SK-N-SH treated with all-trans-retinoic acid at 6 μM for 48 hours (cell line): ENCODE results near the gene PIMREG.

Experiments
- ATAC-seq: fragments of 200-7000 bp; cut with Tn5 transposase; 3 replicates; pipeline ENCODE4 v1.9.1; 2020; ENCODE audit warnings: mild to moderate bottlenecking, moderate library complexity
- ARNTL ChIP-seq: fragments of 450-650 bp; formaldehyde crosslinking; IDR thresholded peaks from 2 replicates; pipeline ENCODE4 v1.5.0; 2020; ENCODE audit warnings: low read depth, mild to moderate bottlenecking, moderate library complexity, borderline replicate concordance
- BACH2 ChIP-seq: fragments of 250-450 bp; sonication (Bioruptor Pico); IDR thresholded peaks from 2 replicates; pipeline ENCODE4 v1.9.0; 2021; ENCODE audit warnings: mild to moderate bottlenecking, borderline replicate concordance
- CREB5 ChIP-seq: fragments of 250-450 bp; sonication (Bioruptor Pico); IDR thresholded peaks from 2 replicates; pipeline ENCODE4 v1.5.1; 2020; ENCODE audit warnings: low read depth, mild to moderate bottlenecking, moderate library complexity
- CSDC2 ChIP-seq: fragments of 250-450 bp; sonication (Bioruptor Pico); IDR thresholded peaks from 2 replicates; pipeline ENCODE4 v1.5.0; 2020; ENCODE audit warnings: mild to moderate bottlenecking, moderate library complexity
- CSRNP3 ChIP-seq: fragments of 250-450 bp; sonication (Bioruptor Pico); IDR thresholded peaks from 2 replicates; pipeline ENCODE4 v1.5.1; 2021; ENCODE audit warnings: mild to moderate bottlenecking, moderate library complexity
- ESRRG ChIP-seq: fragments of 250-450 bp; sonication (Bioruptor Pico); IDR thresholded peaks from 2 replicates; pipeline ENCODE4 v1.6.1; 2021; ENCODE audit warnings: mild to moderate bottlenecking
- GLIS3 ChIP-seq: fragments of 250-450 bp; sonication (Bioruptor Pico); IDR thresholded peaks from 2 replicates; pipeline ENCODE4 v1.5.0; 2020; ENCODE audit warnings: mild to moderate bottlenecking, moderate library complexity
- ISL1 ChIP-seq: fragments of 250-450 bp; sonication (Bioruptor Pico); IDR thresholded peaks from 2 replicates; pipeline ENCODE4 v2.1.2; 2022; ENCODE audit warnings: mild to moderate bottlenecking, moderate library complexity
- OSR1 ChIP-seq: fragments of 250-450 bp; sonication (Bioruptor Pico); IDR thresholded peaks from 2 replicates; pipeline ENCODE4 v1.8.0; 2022; ENCODE audit warnings: moderate library complexity, mild to moderate bottlenecking, inconsistent platforms
- PPARA ChIP-seq: fragments of 250-450 bp; sonication (Bioruptor Pico); IDR thresholded peaks from 2 replicates; pipeline ENCODE4 v1.5.0; 2020; ENCODE audit warnings: mild to moderate bottlenecking, borderline replicate concordance
- RARB ChIP-seq: fragments of 250-450 bp; sonication (Bioruptor Pico); IDR thresholded peaks from 2 replicates; pipeline ENCODE4 v1.8.0; 2021; ENCODE audit warnings: mild to moderate bottlenecking, moderate library complexity
- SNAI2 ChIP-seq: fragments of 250-450 bp; sonication (Bioruptor Pico); IDR thresholded peaks from 2 replicates; pipeline ENCODE4 v1.5.0; 2020; ENCODE audit warnings: mild to moderate bottlenecking, moderate library complexity
- TCF4 ChIP-seq: fragments of 250-450 bp; sonication (Bioruptor Pico); IDR thresholded peaks from 2 replicates; pipeline ENCODE4 v1.8.0; 2021; ENCODE audit warnings: mild to moderate bottlenecking, moderate library complexity, borderline replicate concordance
- TOX ChIP-seq: fragments of 250-450 bp; sonication (Bioruptor Pico); IDR thresholded peaks from 2 replicates; pipeline ENCODE4 v1.8.0; 2021; ENCODE audit warnings: mild to moderate bottlenecking, moderate library complexity, borderline replicate concordance
- TSHZ2 ChIP-seq: fragments of 250-450 bp; sonication (Bioruptor Pico); IDR thresholded peaks from 2 replicates; pipeline ENCODE4 v1.5.0; 2020; ENCODE audit warnings: mild to moderate bottlenecking, moderate library complexity
- ZC3H10 ChIP-seq: fragments of 250-450 bp; sonication (Bioruptor Pico); IDR thresholded peaks from 2 replicates; pipeline ENCODE4 v1.5.1; 2021; ENCODE audit warnings: mild to moderate bottlenecking, moderate library complexity
- ZFP3 ChIP-seq: fragments of 250-450 bp; sonication (Bioruptor Pico); IDR thresholded peaks from 2 replicates; pipeline ENCODE4 v1.5.0; 2020; ENCODE audit warnings: mild to moderate bottlenecking, moderate library complexity
- ZFP30 ChIP-seq: fragments of 450-650 bp; formaldehyde crosslinking; IDR thresholded peaks from 2 replicates; pipeline ENCODE4 v1.5.0; 2022; ENCODE audit warnings: mild to moderate bottlenecking, moderate library complexity
- ZNF8 ChIP-seq: fragments of 450-650 bp; formaldehyde crosslinking; IDR thresholded peaks from 2 replicates; pipeline ENCODE4 v1.5.0; 2020; ENCODE audit warnings: mild to moderate bottlenecking, moderate library complexity
- TF ChIP-seq, protein P1 (sequence below): fragments of 250-450 bp; sonication (Bioruptor Pico); IDR thresholded peaks from 2 replicates; pipeline ENCODE4 v1.8.0; 2021; ENCODE audit warnings: low read depth, mild to moderate bottlenecking, moderate library complexity, borderline replicate concordance
- TF ChIP-seq, protein P2 (sequence below): fragments of 250-450 bp; sonication (Bioruptor Pico); IDR thresholded peaks from 2 replicates; pipeline ENCODE4 v1.8.0; 2020; ENCODE audit warnings: mild to moderate bottlenecking, moderate library complexity, borderline replicate concordance

The PIMREG gene

DNA sequence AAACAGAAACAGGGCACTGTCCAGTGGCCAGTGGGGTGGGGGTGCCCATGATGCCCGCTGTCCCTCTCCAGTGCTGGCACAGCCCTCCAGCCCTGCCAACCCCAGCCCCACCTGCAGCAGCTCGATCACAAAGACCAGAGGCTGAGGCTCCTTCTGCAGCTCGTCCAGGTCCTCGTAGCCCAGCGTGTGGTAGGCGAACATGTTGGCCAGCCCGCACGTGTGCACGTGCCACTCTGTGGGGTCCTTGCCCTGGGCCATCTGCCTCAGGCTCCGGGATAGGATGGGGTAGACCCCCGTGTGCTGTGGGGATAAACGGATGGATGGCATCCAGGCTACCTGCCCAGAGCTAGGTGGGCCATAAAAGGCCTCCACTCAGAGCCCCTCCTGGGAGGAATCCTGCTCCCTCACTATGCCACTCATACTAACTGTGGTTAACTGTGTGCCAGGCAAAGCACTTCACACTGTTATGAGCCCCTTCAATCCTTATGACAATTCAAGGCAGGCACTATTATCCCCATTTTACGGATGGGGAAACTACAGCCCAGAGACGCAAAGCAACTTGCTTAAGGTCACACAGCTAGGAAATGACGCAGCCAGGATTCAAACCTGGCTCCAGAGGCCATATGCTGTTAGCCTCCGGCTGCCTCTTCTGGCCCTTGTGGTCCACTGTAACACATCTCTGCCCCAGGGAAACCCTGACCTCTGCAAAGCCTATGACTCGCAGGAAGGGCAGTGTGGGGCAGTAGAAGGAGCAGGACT, 15.9 kb upstream of the PIMREG start:
- ATAC-seq = no peak; the same call in 2 of the 3 replicates
- no peak for TF ChIP-seq ZC3H10 (CRISPR knock-in tag)
- TF ChIP-seq ARNTL = no peak
- TF ChIP-seq, protein P1, sequence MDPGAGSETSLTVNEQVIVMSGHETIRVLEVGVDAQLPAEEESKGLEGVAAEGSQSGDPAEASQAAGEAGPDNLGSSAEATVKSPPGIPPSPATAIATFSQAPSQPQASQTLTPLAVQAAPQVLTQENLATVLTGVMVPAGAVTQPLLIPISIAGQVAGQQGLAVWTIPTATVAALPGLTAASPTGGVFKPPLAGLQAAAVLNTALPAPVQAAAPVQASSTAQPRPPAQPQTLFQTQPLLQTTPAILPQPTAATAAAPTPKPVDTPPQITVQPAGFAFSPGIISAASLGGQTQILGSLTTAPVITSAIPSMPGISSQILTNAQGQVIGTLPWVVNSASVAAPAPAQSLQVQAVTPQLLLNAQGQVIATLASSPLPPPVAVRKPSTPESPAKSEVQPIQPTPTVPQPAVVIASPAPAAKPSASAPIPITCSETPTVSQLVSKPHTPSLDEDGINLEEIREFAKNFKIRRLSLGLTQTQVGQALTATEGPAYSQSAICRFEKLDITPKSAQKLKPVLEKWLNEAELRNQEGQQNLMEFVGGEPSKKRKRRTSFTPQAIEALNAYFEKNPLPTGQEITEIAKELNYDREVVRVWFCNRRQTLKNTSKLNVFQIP (CRISPR knock-in tag) = no peak
- TF ChIP-seq OSR1 = no peak
- TF ChIP-seq CSRNP3 (CRISPR knock-in tag) = no peak
- TF ChIP-seq BACH2 = no peak
- TF ChIP-seq SNAI2 = no peak
- no peak for TF ChIP-seq ISL1 (CRISPR knock-in tag)
- TF ChIP-seq TCF4 = no peak
- no peak for TF ChIP-seq ZFP3
- no peak for TF ChIP-seq RARB
- TF ChIP-seq CSDC2 = no peak
- TF ChIP-seq, protein P2, sequence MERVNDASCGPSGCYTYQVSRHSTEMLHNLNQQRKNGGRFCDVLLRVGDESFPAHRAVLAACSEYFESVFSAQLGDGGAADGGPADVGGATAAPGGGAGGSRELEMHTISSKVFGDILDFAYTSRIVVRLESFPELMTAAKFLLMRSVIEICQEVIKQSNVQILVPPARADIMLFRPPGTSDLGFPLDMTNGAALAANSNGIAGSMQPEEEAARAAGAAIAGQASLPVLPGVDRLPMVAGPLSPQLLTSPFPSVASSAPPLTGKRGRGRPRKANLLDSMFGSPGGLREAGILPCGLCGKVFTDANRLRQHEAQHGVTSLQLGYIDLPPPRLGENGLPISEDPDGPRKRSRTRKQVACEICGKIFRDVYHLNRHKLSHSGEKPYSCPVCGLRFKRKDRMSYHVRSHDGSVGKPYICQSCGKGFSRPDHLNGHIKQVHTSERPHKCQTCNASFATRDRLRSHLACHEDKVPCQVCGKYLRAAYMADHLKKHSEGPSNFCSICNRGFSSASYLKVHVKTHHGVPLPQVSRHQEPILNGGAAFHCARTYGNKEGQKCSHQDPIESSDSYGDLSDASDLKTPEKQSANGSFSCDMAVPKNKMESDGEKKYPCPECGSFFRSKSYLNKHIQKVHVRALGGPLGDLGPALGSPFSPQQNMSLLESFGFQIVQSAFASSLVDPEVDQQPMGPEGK = no peak
- TF ChIP-seq PPARA (CRISPR knock-in tag) = no peak
- TF ChIP-seq, all 23 proteins: peak for 0

GRCh38 chr17:6429266-6429665, 15.0 kb upstream of the PIMREG start:
- no peak for ATAC-seq

More at GRCh38 chr17:6429266-6429665, 15.0 kb upstream of the PIMREG start:
- TF ChIP-seq ZFP3 = no peak
- no peak for TF ChIP-seq SNAI2
- no peak for TF ChIP-seq GLIS3 (CRISPR knock-in tag)
- TF ChIP-seq CREB5 (CRISPR knock-in tag) = no peak
- no peak for TF ChIP-seq ARNTL
- no peak for TF ChIP-seq TOX (CRISPR knock-in tag)
- TF ChIP-seq, protein P1 (CRISPR knock-in tag) = no peak
- no peak for TF ChIP-seq ESRRG (CRISPR knock-in tag)
- no peak for TF ChIP-seq TSHZ2 (CRISPR knock-in tag)
- TF ChIP-seq ZC3H10 (CRISPR knock-in tag) = no peak
- no peak for TF ChIP-seq ZNF8 (CRISPR knock-in tag)
- TF ChIP-seq OSR1 = no peak
- TF ChIP-seq TCF4 = no peak
- TF ChIP-seq, protein P2 = no peak
- no peak for TF ChIP-seq ZFP30 (CRISPR knock-in tag)
- no peak for TF ChIP-seq RARB
- TF ChIP-seq PPARA (CRISPR knock-in tag) = no peak
- TF ChIP-seq CSDC2 = no peak
- TF ChIP-seq BACH2 = no peak
- no peak for TF ChIP-seq CSRNP3 (CRISPR knock-in tag)
